A673 (cell line): ENCODE data around the gene JARID2.

Experiments
- CTCF ChIP-seq: fragments of 300-800, 200-600 bp; sonication (generic); conservative IDR thresholded peaks from 2 replicates; pipeline ENCODE4 v1.5.1; 2017; ENCODE audit warnings: low read depth, mild to moderate bottlenecking, antibody characterized with exemption, low read length, moderate library complexity, mixed read lengths
- EZH2 ChIP-seq: fragments of 200-600 bp; sonication (generic); IDR thresholded peaks from 2 replicates; pipeline ENCODE4 v1.6.1; 2017; ENCODE audit warnings: borderline replicate concordance, low read depth, mild to moderate bottlenecking, mixed read lengths, antibody characterized with exemption, low read length; ENCODE audit not compliant: poor library complexity, severe bottlenecking

- TF ChIP-seq CTCF (no peak), EZH2 (no peak)
These were observed 105.8 kb downstream of the JARID2 start for GRCh38 chr6:15351631-15352030.
